Measurements from ENCODE around the gene ZNF467.

GRCh38 chr7:149815121-149815520, 41.7 kb upstream of the ZNF467 start:
- TF ChIP-seq CTCF (IDR thresholded peaks at IDR 0.05), result no peak
- TF ChIP-seq EZH2phosphoT487 (IDR thresholded peaks at IDR 0.05), result no peak
- no peak for TF ChIP-seq EZH2 (IDR thresholded peaks at IDR 0.05)
